ENCODE data around the gene SLC39A3.

SLC39A3 gene

DNA sequence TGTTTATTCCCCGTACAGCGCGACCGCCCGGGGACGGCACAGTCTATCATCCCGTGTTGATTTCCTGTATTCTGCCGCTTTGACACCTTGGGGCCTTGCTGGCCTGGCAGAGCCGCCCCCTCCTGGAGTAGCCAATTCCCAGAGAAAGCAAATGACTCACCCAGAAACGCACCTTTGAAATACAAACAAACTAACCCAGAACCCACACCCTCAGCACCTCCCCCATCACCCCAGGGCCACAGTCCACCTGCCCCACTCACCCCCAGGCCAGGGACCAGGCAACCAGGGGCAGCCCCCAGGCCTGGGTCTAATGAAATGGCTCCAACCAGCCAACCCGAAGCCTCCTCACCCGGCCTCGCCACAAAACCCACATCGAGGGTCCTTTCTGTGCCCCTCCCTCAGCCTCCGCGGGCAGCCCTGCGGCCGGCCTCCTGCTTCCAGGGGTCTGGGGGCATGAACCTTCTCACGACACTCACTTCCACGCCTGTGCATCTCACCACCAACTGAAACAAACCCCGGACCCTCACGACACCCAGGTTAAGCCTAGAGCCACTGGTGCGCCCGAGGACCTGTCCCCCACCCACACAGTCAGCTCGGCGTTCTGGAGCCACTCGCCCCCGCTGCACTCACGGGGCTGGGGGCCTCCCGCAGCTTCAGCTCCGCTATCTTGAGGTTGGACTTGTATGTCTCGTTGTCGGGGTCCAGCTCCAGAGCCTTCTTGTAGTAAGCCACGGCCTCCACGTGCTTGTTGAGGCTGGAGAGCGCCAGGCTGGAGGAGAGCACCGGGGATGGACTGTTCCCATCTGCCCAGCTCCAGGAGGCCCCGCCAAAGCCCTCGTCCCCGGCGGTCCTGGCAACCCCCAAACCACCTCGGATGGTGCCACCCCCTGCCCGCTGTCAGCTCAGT is 22.3 kb upstream of the SLC39A3 start:
- no peak for TF ChIP-seq POLR2A (IDR thresholded peaks at IDR 0.05; ENCODE audit: low read depth, low read length)
- peak; percentile 59 for DNase-seq (ENCODE audit: insufficient read length, low spot score)
- FAIRE-seq, result no peak

DNA sequence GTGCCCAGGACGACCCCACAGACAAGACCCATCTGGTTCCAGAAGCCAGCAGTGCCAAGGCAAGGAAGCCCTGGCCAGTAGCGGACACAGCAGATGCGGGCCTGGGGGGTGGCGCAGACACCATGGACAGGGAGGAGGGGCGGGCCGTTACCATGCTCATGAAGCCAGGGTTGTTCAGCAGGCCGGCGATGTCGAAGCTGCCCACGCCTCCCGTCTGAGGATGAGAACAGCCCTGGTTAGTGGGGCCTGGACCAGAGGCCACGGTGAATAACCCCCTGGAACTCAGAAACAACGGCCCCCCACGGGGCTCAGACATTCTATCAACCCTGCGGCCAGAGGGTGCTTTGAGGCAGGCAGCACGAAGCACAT is 21.5 kb upstream of the SLC39A3 start:
- DNase-seq (ENCODE audit: insufficient read length, low spot score), result no peak
- FAIRE-seq, result no peak
- TF ChIP-seq POLR2A (IDR thresholded peaks at IDR 0.05; ENCODE audit: low read depth, low read length), result no peak

DNA sequence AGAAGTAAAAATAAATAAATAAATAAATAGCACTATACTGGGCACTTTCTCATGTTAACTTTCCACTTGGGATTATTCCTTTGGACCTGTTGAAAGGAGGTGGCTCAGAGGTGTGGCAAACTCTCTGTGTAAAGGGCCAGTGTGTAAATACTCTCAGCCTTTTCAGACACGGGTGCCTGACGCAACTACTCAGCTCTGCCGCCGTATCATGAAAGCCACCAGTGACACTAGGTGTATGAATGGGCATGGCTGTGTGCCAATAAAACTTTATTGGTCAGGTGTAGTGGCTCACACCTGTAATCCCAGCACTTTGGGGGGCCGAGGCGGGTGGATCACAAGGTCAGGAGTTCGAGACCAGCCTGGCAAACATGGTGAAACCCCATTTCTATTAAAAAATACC is 20.1 kb upstream of the SLC39A3 start:
- no peak for DNase-seq (ENCODE audit: insufficient read length, low spot score)

DNA sequence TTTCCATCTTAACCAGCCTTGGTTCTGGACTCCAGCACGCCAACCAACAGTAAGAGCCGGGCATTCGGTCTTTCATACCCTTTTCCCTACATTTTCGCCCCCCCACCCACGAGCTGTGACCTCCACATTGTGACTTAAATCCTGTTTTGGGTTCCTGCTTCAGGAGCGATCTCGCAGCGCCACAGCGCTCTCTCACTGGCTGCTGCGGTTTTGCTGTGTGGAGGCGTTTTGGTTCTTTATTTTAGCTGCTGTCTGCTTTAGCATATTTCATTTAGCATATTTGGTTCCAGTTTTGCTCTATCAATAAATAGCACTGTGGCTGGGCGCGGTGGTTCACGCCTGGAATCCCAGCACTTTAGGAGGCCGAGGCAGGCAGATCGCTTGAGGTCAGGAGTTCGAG is 19.5 kb upstream of the SLC39A3 start:
- no peak for DNase-seq (ENCODE audit: insufficient read length, low spot score)
- no peak for FAIRE-seq
- TF ChIP-seq POLR2A (IDR thresholded peaks at IDR 0.05; ENCODE audit: low read depth, low read length), result no peak

More for the DNA sequence above, 20.1 kb upstream of the SLC39A3 start:
- TF ChIP-seq POLR2A (IDR thresholded peaks at IDR 0.05; ENCODE audit: low read depth, low read length), result no peak
- no peak for FAIRE-seq

DNA sequence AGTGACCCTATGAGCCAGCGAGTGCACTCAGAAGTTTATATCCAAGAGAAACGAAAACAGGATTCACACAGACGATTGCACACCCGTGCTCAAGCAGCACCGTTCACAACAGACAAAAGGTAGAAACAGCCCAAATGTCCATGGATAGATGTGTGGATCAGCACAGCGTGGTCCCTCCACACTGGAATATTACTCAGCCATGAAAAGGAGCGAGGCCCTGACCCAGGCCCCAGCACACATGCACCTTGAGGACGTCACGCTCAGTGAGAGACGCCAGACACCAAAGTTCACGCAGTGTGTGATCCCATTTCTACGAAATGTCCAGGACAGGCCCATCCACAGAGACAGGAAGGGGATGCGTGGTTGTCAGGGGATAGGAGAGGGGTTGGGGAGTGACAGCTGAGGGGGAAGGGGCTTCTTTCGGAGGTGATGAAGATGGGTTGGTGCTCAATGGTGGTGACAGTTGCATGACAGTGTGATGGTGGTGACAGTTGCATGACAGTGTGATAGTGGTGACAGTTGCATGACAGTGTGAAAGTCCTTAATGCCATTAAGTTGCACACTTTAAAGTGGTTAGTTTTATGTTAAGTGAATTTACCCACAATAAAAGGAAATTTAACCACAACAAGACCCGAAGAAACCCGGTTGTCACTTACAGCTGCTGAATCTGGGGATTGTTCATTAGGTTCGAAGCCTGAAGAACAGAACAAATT is 18.9 kb upstream of the SLC39A3 start:
- DNase-seq (ENCODE audit: insufficient read length, low spot score) (no peak), FAIRE-seq (no peak)
- TF ChIP-seq POLR2A (IDR thresholded peaks at IDR 0.05; ENCODE audit: low read depth, low read length), result no peak

DNA sequence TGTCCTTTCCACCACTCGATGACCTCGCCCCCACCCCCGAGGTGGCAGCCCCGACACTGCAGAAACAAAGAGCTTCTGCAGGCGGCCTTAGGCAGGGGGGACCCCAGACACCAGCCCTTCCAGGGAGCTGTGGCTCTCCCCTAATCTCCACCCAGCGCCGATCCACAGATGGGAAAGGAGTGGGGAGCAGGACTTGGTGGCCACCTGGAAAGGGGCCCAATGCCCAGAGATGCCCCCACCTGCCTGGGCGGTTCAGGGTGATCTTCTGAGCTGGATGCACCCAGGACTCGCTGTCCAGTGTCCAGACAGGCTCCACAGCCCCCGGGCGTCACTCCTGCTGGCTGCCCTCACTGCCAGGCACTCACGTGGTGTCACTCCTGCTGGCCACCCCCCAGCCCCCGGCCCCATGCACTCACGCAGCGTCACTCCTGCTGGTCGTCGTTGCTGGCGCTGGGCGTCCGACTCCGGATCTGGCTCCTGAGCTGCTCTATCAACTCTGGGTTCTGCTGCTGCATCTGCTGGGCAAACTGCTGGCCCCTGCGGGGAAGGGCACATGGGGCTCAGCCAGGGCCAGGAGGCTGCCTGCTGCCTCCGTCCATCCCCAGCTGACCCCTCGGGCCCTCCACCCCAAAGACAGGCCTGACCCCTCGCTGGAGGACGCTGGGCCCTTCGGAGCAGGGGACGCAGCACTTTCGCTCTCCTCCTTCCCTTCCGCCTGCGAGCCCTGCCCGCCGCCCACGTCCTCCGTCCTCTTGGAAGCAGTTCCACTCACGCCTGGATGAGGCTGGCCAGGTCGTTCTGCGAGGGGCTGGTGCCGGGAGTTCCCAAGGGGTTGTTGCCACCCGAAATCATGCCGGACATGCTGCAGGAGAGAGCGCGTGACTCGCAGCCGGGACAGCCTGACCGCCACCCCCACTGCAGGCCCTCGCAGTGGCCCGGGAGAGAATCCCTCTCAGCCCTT is 17.4 kb upstream of the SLC39A3 start:
- no peak for DNase-seq (ENCODE audit: insufficient read length, low spot score)
- TF ChIP-seq POLR2A (IDR thresholded peaks at IDR 0.05; ENCODE audit: low read depth, low read length), result no peak
- no peak for FAIRE-seq

DNA sequence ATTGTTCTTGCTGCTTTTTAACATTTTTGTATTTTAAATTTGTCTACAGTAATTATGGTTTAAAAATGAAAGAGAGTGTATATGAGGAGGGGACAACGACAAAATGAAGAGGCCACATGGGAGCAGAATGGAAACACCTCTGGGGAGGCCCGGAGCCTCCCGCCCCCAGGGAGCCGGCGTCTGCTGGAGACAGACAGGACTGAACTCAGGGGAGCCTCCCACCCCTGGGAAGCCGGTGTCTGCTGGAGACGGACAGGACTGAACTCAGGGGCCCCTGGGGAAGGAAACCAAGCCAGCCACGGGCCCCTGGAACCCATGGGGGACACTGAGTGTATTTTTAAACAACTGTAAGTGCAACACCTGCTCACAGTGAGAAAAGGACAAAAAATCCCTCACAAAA is 16.7 kb upstream of the SLC39A3 start:
- DNase-seq (ENCODE audit: insufficient read length, low spot score) (no peak), FAIRE-seq (no peak)
- TF ChIP-seq POLR2A (IDR thresholded peaks at IDR 0.05; ENCODE audit: low read depth, low read length), result no peak

DNA sequence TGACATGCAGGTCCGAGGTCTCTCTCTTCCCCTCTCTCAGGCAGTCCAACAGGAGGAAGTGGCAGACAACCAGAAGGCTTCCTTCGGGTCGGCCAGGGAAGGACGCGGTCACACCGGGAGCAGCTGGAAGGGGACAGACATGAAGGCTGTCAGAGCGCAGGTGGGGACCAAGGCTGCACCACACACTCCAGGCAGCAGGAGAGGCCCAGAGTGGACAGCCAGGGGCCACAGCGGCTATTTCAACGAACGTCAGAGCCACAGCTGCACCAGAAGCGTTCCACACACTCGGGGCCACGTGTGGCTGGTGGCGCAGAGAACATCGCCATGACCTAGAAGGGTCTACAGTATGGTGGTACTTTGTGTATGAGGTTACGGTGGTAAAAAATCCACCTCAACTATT is 16.0 kb upstream of the SLC39A3 start:
- DNase-seq (ENCODE audit: insufficient read length, low spot score), result no peak
- no peak for FAIRE-seq
- TF ChIP-seq POLR2A (IDR thresholded peaks at IDR 0.05; ENCODE audit: low read depth, low read length), result no peak

DNA sequence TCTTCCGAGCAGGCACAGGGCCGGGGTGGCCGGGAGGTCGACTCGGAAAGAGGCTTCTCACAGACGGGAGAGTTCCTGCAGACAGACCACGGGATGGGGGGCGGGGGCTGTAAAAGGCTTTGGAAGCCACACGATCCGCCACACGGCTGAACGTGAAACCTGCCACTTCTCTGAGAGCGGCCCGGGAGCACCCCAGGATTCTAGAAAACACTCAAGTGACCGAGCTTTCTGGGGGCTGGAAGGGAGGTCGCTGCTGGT is 15.6 kb upstream of the SLC39A3 start:
- DNase-seq (ENCODE audit: insufficient read length, low spot score) (no peak), FAIRE-seq (no peak)
- no peak for TF ChIP-seq POLR2A (IDR thresholded peaks at IDR 0.05; ENCODE audit: low read depth, low read length)

DNA sequence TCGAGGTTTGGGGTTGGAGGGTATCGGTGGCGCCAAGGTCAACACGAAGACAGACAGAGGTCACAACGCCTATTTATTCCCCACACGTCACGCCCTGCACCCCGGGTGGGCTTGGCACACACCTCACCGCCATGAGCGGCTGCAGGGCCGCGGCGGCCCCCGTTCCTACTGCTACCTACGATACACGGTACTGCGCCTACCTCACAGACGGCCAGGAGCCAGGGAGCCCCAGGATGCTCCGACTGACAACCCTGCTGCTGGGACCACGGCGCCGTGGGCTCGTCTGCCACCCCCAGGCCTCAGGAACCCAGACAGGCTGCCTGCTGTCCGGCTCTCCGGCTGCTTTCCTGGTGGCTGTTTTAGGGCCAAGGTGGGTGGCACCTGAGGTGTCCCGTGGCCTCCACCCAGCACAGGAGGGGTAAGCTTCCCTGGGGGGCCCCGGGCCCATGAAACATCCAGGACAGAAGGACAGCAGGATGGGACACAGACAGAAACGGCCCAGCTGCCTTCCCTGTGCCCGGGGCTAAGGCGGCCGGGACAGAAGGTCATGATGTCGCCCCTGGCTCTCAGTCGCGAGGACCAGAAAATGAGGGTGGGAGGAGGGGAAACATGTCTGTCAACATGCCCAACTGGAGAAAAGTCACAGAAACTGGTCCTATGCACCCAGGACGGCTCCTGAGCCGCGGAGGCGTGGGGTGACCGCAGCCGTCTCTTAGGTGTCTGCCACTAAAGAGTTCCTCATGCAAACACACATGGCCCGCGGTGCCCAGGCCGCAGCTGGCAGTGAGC is 15.0 kb upstream of the SLC39A3 start:
- DNase-seq (ENCODE audit: insufficient read length, low spot score), result no peak
- TF ChIP-seq POLR2A (IDR thresholded peaks at IDR 0.05; ENCODE audit: low read depth, low read length), result no peak
- no peak for FAIRE-seq

DNA sequence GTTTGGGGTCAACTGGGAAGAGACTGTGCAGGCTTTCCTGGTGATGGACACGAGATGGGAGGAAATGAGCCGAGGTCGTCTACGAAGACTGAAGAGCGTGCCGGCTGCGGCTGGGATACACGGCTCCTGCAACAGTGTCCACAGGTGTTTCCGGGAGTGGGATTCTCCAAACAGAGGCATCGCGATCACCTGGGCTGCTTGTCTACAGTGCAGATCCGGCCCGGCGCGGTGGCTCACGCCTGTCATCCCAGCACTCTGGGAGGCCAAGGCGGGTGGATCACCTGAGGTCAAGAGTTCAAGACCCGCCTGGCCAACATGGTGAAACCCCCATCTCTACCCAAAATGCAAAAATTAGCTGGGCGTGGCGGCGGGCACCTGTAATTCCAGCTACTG is 11.6 kb upstream of the SLC39A3 start:
- no peak for TF ChIP-seq POLR2A (IDR thresholded peaks at IDR 0.05; ENCODE audit: low read depth, low read length)
- no peak for DNase-seq (ENCODE audit: insufficient read length, low spot score)
- FAIRE-seq, result no peak

DNA sequence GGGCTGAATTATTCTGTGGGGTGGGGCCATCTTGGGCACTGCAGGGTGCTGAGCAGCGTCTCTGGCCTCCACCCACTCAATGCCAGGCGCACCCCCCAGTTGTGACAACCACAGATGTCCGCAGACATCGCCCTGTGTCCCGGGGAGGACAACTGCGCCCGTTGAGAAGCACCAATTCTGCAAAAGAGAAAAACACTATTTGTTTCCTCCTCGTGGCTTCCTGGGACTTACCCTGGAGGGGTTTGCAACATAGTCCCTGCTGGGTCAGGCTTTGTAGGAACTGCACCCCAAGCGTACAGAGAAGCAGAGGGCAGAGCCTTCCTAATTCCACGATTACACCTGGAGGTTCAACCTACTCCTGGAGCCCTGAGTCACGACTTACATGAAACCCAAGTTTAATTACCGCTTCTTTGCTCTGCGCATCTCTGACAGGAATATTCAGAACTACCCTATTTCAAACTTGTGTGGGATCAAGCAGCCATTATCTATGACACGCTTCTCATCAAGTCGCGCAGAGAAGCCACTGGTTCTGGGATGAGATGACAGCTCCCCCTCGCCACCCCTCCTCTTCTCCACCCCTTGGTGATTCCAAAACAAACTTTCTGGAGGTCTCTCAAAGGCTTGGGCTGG is 11.1 kb upstream of the SLC39A3 start:
- TF ChIP-seq POLR2A (IDR thresholded peaks at IDR 0.05; ENCODE audit: low read depth, low read length), result no peak
- DNase-seq (ENCODE audit: insufficient read length, low spot score) (no peak), FAIRE-seq (no peak)

DNA sequence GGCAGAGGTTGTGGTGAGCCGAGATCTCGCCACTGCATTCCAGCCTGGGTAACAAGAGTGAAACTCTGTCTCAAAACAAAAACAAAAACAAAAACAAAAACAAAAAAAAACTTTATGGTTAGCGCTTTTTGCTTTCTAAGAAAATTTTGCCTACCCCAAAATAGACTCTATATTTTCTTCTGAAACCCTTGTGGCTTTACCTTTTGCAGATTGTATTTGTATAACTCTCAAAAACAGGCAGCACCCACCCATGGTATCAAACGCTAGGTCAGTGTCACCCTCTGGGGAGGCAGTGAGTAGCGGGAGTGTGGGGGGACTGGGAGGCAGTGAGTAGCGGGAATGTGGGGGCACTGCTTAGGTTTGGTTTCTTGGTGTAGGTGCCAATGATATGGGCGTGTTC is 7.5 kb upstream of the SLC39A3 start:
- TF ChIP-seq POLR2A (IDR thresholded peaks at IDR 0.05; ENCODE audit: low read depth, low read length), result no peak
- FAIRE-seq (no peak), DNase-seq (ENCODE audit: insufficient read length, low spot score) (no peak)
